CD4-positive, alpha-beta T cell (primary cell): ENCODE measurements around the gene ZNF445. TPM values are rescaled to one million over a fixed set of nuclear protein-coding genes. Genes with fewer than 3 reads are reported as not detected.

Experiments used
- ATAC-seq: fragments of 200-7000 bp; cut with Tn5 transposase; one replicate; pipeline ENCODE4 v1.10.0; 2022; ENCODE audit warnings: mild to moderate bottlenecking; ENCODE audit not compliant: poor library complexity
- CTCF ChIA-PET: fragments of 350-600 bp; sonication (Branson Sonifier 250); formaldehyde crosslinking; loops from one replicate; lab custom pipeline; 2021; ENCODE audit warnings: antibody characterized with exemption, inconsistent platforms; lab: Charles Lee
- POLR2A ChIA-PET: fragments of 350-600 bp; sonication (Branson Sonifier 250); formaldehyde crosslinking; loops from one replicate; lab custom pipeline; 2021; ENCODE audit warnings: antibody characterized with exemption, inconsistent platforms; lab: Charles Lee
- DNase-seq, 14 experiments: peaks; one replicate each; pipeline ENCODE4 v3.0.0-alpha.2; 2013 to 2020; ENCODE audit warnings: mixed read lengths in 2 of 14
- H3K27ac ChIP-seq, 2 donors: one replicate each; pipeline versions ENCODE4 v1.5.1 to v1.7.0; 2013; ENCODE audit warnings: low read length in 2 of 2, low read depth in 1 of 2, mild to moderate bottlenecking in 1 of 2
- H3K27me3 ChIP-seq, 2 experiments: 1 replicate in 1 of 2; 2 replicates in 1 of 2; pipeline versions ENCODE4 v1.6.1 to v1.7.0; 2013; ENCODE audit warnings: low read length in 2 of 2, control low read depth in 1 of 2, mild to moderate bottlenecking in 1 of 2, moderate library complexity in 1 of 2; ENCODE audit not compliant: insufficient read depth in 2 of 2, control insufficient read depth in 1 of 2
- H3K36me3 ChIP-seq: one replicate; pipeline ENCODE4 v1.6.1; 2013; ENCODE audit warnings: low read length, control low read depth; ENCODE audit not compliant: insufficient read depth
- H3K4me1 ChIP-seq: one replicate; pipeline ENCODE4 v1.6.1; 2013; ENCODE audit warnings: low read length, control low read depth; ENCODE audit not compliant: insufficient read depth
- H3K4me3 ChIP-seq: one replicate; pipeline ENCODE4 v1.5.1; 2013; ENCODE audit warnings: mild to moderate bottlenecking, low read length, moderate library complexity
- H3K9me3 ChIP-seq, 2 experiments: 1 replicate in 1 of 2; 2 replicates in 1 of 2; pipeline versions ENCODE4 v1.6.1 to v1.7.0; 2013; ENCODE audit warnings: low read length in 2 of 2, mild to moderate bottlenecking in 2 of 2, control low read depth in 1 of 2, moderate library complexity in 1 of 2; ENCODE audit not compliant: control insufficient read depth in 1 of 2, insufficient read depth in 1 of 2
- H3K27ac Mint-ChIP-seq: one replicate; pipeline ENCODE4 v1.8.0; 2020; ENCODE audit warnings: mixed read lengths
- H3K27me3 Mint-ChIP-seq: one replicate; pipeline ENCODE4 v1.8.0; 2021; ENCODE audit warnings: mixed read lengths
- H3K36me3 Mint-ChIP-seq: one replicate; pipeline ENCODE4 v1.8.0; 2021; ENCODE audit warnings: low read depth, mixed read lengths
- H3K4me1 Mint-ChIP-seq: one replicate; pipeline ENCODE4 v1.8.0; 2021; ENCODE audit warnings: low read depth, mixed read lengths
- H3K4me3 Mint-ChIP-seq: one replicate; pipeline ENCODE4 v1.8.0; 2020; ENCODE audit warnings: mild to moderate bottlenecking, mixed read lengths
- H3K9me3 Mint-ChIP-seq: one replicate; pipeline ENCODE4 v1.8.0; 2020; ENCODE audit warnings: mixed read lengths
- CTCF ChIP-seq: fragments of 200-600 bp; IDR thresholded peaks from one replicate; pipeline ENCODE4 v1.8.0; 2022; ENCODE audit warnings: antibody characterized with exemption, mild to moderate bottlenecking
- intact Hi-C, 2 experiments: fragments of 100-400 bp; cut with DNase I in 1 of 2; cut with micrococcal nuclease in 1 of 2; formaldehyde crosslinking; loops; one replicate each; pipeline versions ENCODE4 v1.15.1 to v1.9.0; 2023 to 2025; cut with DNase I, micrococcal nuclease
- total RNA-seq, 174 experiments: library from RNA in 2 of 174; stranded (reverse) in 2 of 174; gene quantifications; one replicate each; pipeline ENCODE4 v1.2.3 and lab custom pipeline; 2021 to 2026

The ZNF445 gene
- total RNA-seq, 2 experiments from 2014 or later = 6.1 to 6.6 TPM

GRCh38 chr3:44437800-44438199 lies 39.7 kb downstream of the ZNF445 start:
- DNase-seq = no peak
- Mint-ChIP-seq H3K27ac (peak overlapping the region; percentile 12), H3K4me1 (peaks cover 33% of the 10 kb centered on the region), H3K9me3 (no peaks in the 10 kb centered on the region), H3K4me3 (no peak overlapping the region), H3K27me3 (no peaks in the 10 kb centered on the region), H3K36me3 (peaks cover 8% of the 10 kb centered on the region)
- POLR2A ChIA-PET = no interaction called here
- no peak for ATAC-seq
- no peaks in the 10 kb centered on the region for H3K9me3 ChIP-seq
- no peak for TF ChIP-seq CTCF
- H3K36me3 ChIP-seq = no peaks in the 10 kb centered on the region
- CTCF ChIA-PET = no interaction called here
- no peak overlapping the region for H3K4me3 ChIP-seq
- intact Hi-C loops = loop anchor here (10.0 kb wide), 2 partner anchors 77 to 113 kb away; no protein-coding TSS in a partner anchor
- peaks cover 28% of the 10 kb centered on the region for H3K4me1 ChIP-seq
- no peaks in the 10 kb centered on the region for H3K27me3 ChIP-seq
- no peak overlapping the region for H3K27ac ChIP-seq

GRCh38 chr3:44436181-44436580 lies 41.3 kb downstream of the ZNF445 start:
- no peaks in the 10 kb centered on the region for H3K27me3 ChIP-seq
- Mint-ChIP-seq H3K27ac (no peak overlapping the region), H3K4me3 (no peak overlapping the region), H3K36me3 (no peaks in the 10 kb centered on the region), H3K4me1 (peaks cover 20% of the 10 kb centered on the region), H3K9me3 (no peaks in the 10 kb centered on the region), H3K27me3 (no peaks in the 10 kb centered on the region)
- no peak overlapping the region for H3K4me3 ChIP-seq
- no peak overlapping the region for H3K27ac ChIP-seq
- CTCF ChIA-PET = no interaction called here
- no peaks in the 10 kb centered on the region for H3K36me3 ChIP-seq
- POLR2A ChIA-PET = no interaction called here
- DNase-seq = no peak
- no peaks in the 10 kb centered on the region for H3K9me3 ChIP-seq
- TF ChIP-seq CTCF = no peak
- H3K4me1 ChIP-seq = peaks cover 22% of the 10 kb centered on the region
- no peak for ATAC-seq
- intact Hi-C loops = loop anchor here (10.0 kb wide), 2 partner anchors 79 to 111 kb away; no protein-coding TSS in a partner anchor

GRCh38 chr3:44434834-44435510 lies 42.5 kb downstream of the ZNF445 start:
- DNase-seq (no peak), ATAC-seq (no peak)
- H3K4me1 ChIP-seq = peaks cover 12% of the 10 kb centered on the region
- no peak overlapping the region for H3K27ac ChIP-seq
- intact Hi-C loops = loop anchor here (10.0 kb wide), 2 partner anchors 80 to 110 kb away; no protein-coding TSS in a partner anchor
- no peak for TF ChIP-seq CTCF
- no peaks in the 10 kb centered on the region for H3K27me3 ChIP-seq
- POLR2A ChIA-PET = no interaction called here
- no peaks in the 10 kb centered on the region for H3K36me3 ChIP-seq
- no peak overlapping the region for H3K4me3 ChIP-seq
- no peaks in the 10 kb centered on the region for H3K36me3 Mint-ChIP-seq
- H3K9me3 Mint-ChIP-seq = no peaks in the 10 kb centered on the region
- no peaks in the 10 kb centered on the region for H3K9me3 ChIP-seq
- peaks cover 11% of the 10 kb centered on the region for H3K4me1 Mint-ChIP-seq
- CTCF ChIA-PET = no interaction called here
- H3K4me3 Mint-ChIP-seq = no peak overlapping the region
- H3K27me3 Mint-ChIP-seq = no peaks in the 10 kb centered on the region
- peak overlapping the region; percentile 10 for H3K27ac Mint-ChIP-seq
